BLaER1 (cell line): Measurements from ENCODE around the gene COL23A1.
"Not testable (repeated sequence)": the region's sequence is repeated elsewhere in the genome, so short reads cannot be mapped to it uniquely, and the experiment has no call there.

Experiments used
- H3K27ac ChIP-seq: shearing (Covaris generic); formaldehyde crosslinking; 2 replicates; pipeline ENCODE4 v1.8.1; 2022
- H3K27me3 ChIP-seq: shearing (Covaris generic); formaldehyde crosslinking; 2 replicates; pipeline ENCODE4 v1.8.1; 2022
- H3K36me3 ChIP-seq: shearing (Covaris generic); formaldehyde crosslinking; 2 replicates; pipeline ENCODE4 v1.8.1; 2022
- H3K4me1 ChIP-seq: shearing (Covaris generic); formaldehyde crosslinking; 2 replicates; pipeline ENCODE4 v1.8.1; 2022
- H3K4me2 ChIP-seq: shearing (Covaris generic); formaldehyde crosslinking; 2 replicates; pipeline ENCODE4 v1.8.1; 2022
- H3K4me3 ChIP-seq: shearing (Covaris generic); formaldehyde crosslinking; 2 replicates; pipeline ENCODE4 v1.8.1; 2022
- H3K9ac ChIP-seq: shearing (Covaris generic); formaldehyde crosslinking; 2 replicates; pipeline ENCODE4 v1.8.1; 2022
- H3K9me3 ChIP-seq: shearing (Covaris generic); formaldehyde crosslinking; 2 replicates; pipeline ENCODE4 v1.8.1; 2022
- H4K20me1 ChIP-seq: shearing (Covaris generic); formaldehyde crosslinking; 2 replicates; pipeline ENCODE4 v1.8.1; 2022
- Cebpa-rat ChIP-seq: shearing (Covaris generic); IDR thresholded peaks from 2 replicates; pipeline ENCODE4 v1.8.1; 2022

The COL23A1 gene

GRCh38 chr5:178241688-178242231 lies 348.4 kb downstream of the COL23A1 start:
- H3K27ac ChIP-seq, result peak overlapping the region; percentile 81
- H3K27me3 ChIP-seq, result no peaks in the 10 kb centered on the region
- H4K20me1 ChIP-seq, result no peaks in the 10 kb centered on the region
- H3K4me1 ChIP-seq, result peaks cover 77% of the 10 kb centered on the region
- TF ChIP-seq Cebpa-rat, result no peak
- peak overlapping the region; percentile 68 for H3K9ac ChIP-seq
- no peaks in the 10 kb centered on the region for H3K36me3 ChIP-seq
- H3K4me2 ChIP-seq, result peak overlapping the region; percentile 95
- no peaks in the 10 kb centered on the region for H3K9me3 ChIP-seq
- H3K4me3 ChIP-seq, result peak overlapping the region; percentile 50

DNA sequence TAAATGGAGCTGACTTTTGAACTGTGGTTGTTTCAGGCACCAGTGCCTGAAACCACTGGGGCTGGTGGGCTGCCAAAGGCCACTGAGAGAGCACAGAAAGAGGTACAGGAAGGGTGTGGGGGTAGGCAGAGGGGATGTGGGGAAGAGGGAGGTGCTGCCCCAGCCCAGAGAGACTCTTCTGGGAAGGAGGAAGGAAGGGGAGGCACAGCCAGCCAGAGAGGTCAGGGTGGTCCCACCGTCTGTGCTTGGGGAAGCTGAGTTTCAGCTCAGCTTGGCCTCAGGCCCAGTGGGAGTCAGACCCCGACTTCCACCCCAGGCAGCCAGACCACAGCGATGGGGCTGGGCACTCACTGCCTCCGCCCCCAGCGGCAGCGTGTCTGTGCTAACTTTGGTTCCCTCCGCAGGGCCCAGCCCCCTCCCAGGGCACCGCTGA lies 348.9 kb downstream of the COL23A1 start:
- H3K27ac ChIP-seq, result peak overlapping the region; percentile 81
- H4K20me1 ChIP-seq, result no peaks in the 10 kb centered on the region
- no peaks in the 10 kb centered on the region for H3K36me3 ChIP-seq
- peak overlapping the region; percentile 95 for H3K4me2 ChIP-seq
- peak overlapping the region; percentile 50 for H3K4me3 ChIP-seq
- peaks cover 77% of the 10 kb centered on the region for H3K4me1 ChIP-seq
- TF ChIP-seq Cebpa-rat, result no peak
- peak overlapping the region; percentile 68 for H3K9ac ChIP-seq
- H3K27me3 ChIP-seq, result no peaks in the 10 kb centered on the region
- no peaks in the 10 kb centered on the region for H3K9me3 ChIP-seq

DNA sequence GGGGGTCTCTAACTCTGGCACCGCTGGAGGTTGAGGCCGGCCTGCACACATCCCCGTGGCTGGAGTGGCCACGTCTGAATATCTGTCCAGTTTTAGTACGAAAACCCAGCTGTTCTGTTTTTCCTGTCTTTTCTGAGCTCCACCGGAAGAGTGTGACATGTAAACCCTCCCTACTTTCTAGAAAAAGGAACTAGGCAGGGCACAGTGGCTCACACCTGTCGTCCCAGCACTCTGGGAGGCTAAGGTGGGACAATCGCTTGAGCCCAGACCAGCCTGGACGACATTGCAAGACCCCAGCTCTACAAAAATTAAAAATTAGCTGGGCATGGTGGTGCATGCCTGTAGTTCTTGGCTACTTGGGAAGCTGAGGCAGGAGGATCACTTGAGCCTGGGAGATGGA lies 349.4 kb downstream of the COL23A1 start:
- peaks cover 78% of the 10 kb centered on the region for H3K4me1 ChIP-seq

GRCh38 chr5:178240341-178240741 lies 349.9 kb downstream of the COL23A1 start:
- peak overlapping the region; percentile 95 for H3K4me2 ChIP-seq
- H3K4me3 ChIP-seq, result peak overlapping the region; percentile 50
- H3K9me3 ChIP-seq, result no peaks in the 10 kb centered on the region
- peak overlapping the region; percentile 68 for H3K9ac ChIP-seq
- H4K20me1 ChIP-seq, result no peaks in the 10 kb centered on the region
- H3K27me3 ChIP-seq, result no peaks in the 10 kb centered on the region
- H3K27ac ChIP-seq, result peak overlapping the region; percentile 81
- H3K36me3 ChIP-seq, result no peaks in the 10 kb centered on the region
- TF ChIP-seq Cebpa-rat, result no peak
- peaks cover 80% of the 10 kb centered on the region for H3K4me1 ChIP-seq

More for the DNA sequence above, 349.4 kb downstream of the COL23A1 start:
- peak overlapping the region; percentile 81 for H3K27ac ChIP-seq
- H3K9me3 ChIP-seq, result no peaks in the 10 kb centered on the region
- H4K20me1 ChIP-seq, result no peaks in the 10 kb centered on the region
- TF ChIP-seq Cebpa-rat, result no peak
- peak overlapping the region; percentile 68 for H3K9ac ChIP-seq
- H3K4me3 ChIP-seq, result peak overlapping the region; percentile 50
- no peaks in the 10 kb centered on the region for H3K36me3 ChIP-seq
- H3K27me3 ChIP-seq, result no peaks in the 10 kb centered on the region
- H3K4me2 ChIP-seq, result peak overlapping the region; percentile 95

GRCh38 chr5:178239626-178240301 lies 350.4 kb downstream of the COL23A1 start:
- H3K36me3 ChIP-seq, H4K20me1 ChIP-seq, H3K9me3 ChIP-seq, H3K27me3 ChIP-seq: not testable (repeated sequence)
- Histone ChIP-seq H3K4me1 (peaks cover 86% of the 10 kb centered on the region), H3K4me2 (peak overlapping the region; percentile 95), H3K27ac (peak overlapping the region; percentile 81), H3K9ac (peak overlapping the region; percentile 68), H3K4me3 (peak overlapping the region; percentile 50)

DNA sequence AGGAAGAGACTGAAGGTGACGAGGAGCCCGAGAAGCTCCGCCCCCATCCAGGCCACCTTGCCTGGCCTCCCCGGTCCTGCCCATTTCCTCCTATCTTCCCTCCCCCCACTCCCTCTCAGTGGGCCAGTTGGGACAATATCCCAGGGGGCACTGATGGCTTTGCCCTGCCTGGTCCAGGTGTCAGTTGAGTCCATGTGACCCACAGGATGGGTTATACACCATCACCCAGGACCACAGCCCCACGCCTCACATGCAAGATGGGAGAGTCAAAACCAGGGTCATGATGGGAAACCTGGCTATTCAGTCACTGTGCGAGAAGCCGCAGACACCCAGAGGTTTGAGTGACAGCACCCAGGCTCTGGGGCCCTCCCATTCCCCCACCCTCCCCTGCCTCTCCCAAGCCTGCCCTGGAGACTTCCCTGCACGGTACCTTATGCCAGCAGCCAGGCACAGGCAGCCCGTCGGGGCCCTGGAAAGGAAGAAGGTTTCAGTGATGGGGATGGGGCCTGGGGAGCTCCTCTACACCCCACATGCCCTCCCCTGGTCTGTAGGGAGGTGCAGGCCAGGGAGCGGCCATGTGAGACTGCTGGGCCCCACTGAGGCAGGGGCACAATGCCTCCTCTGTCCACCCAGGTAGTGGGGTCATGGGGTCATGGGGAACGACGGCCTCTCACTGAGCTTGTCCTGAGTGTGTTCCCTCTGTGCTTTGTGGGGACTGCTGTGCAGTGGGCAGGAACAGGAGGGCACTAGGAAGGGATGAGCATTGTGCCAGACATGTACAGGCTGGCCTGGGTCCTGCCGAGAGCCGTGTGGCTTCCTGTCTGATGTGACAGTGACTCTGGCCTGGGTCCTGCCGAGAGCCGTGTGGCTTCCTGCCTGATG lies 351.2 kb downstream of the COL23A1 start:
- H3K9me3 ChIP-seq, result no peaks in the 10 kb centered on the region
- H3K4me3 ChIP-seq, result peak overlapping the region; percentile 39
- H4K20me1 ChIP-seq, result no peaks in the 10 kb centered on the region
- H3K27ac ChIP-seq, result peak overlapping the region; percentile 77
- H3K27me3 ChIP-seq, result no peaks in the 10 kb centered on the region
- H3K9ac ChIP-seq, result peak overlapping the region; percentile 50
- TF ChIP-seq Cebpa-rat, result no peak
- peaks cover 94% of the 10 kb centered on the region for H3K4me1 ChIP-seq
- H3K36me3 ChIP-seq, result no peaks in the 10 kb centered on the region
- peak overlapping the region; percentile 95 for H3K4me2 ChIP-seq

GRCh38 chr5:178238313-178238635 lies 351.9 kb downstream of the COL23A1 start:
- peak overlapping the region; percentile 50 for H3K9ac ChIP-seq
- H3K4me1 ChIP-seq, result peaks cover 91% of the 10 kb centered on the region
- no peak for TF ChIP-seq Cebpa-rat
- H3K9me3 ChIP-seq, result no peaks in the 10 kb centered on the region
- H4K20me1 ChIP-seq, result no peaks in the 10 kb centered on the region
- peak overlapping the region; percentile 39 for H3K4me3 ChIP-seq
- H3K27ac ChIP-seq, result peak overlapping the region; percentile 77
- peak overlapping the region; percentile 95 for H3K4me2 ChIP-seq
- H3K36me3 ChIP-seq, result no peaks in the 10 kb centered on the region
- H3K27me3 ChIP-seq, result no peaks in the 10 kb centered on the region

DNA sequence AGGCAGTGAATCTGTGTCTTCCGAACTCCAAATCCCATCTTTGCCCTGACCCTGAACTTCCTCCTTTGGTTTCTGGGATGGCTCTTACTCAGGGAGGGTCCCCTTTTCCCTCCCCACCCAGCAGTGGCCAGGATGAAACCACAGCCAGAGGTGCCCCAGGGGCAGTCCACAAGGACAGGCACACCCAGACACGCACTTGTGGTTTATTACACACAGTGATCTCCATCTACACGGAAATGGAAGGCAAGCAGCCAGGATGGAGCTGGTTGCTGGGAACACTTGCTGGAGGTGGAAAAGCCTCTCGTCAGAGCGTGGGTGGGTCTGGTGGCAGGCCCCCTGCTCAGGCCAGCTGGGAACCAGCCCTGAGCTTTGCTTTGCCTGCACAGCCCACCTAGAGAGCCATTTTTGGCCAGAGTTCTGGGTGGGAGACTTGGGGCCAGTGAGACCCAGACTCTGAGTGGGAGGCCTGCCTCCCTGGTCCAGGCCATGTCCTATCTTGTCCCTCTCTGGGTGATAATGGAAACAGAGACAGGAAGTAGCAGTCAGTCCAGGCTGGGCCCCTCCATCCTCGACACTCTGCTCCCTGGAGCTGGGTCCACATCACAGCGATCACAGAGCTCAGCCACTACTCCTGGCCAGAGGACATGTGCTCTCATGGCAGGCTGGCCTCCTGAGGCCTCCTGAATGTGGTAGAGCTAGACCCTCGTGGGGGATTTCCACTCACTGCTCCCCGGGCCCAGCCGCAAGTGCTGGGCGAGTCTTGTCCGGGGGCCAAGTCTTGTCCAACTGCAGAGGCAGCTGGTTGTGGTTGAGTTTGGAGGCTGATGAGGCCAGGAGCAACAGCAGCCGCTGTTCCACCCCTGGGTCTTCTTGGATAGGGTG lies 352.5 kb downstream of the COL23A1 start:
- Histone ChIP-seq H3K27me3 (no peaks in the 10 kb centered on the region), H4K20me1 (no peaks in the 10 kb centered on the region), H3K27ac (peak overlapping the region; percentile 77), H3K4me3 (peak overlapping the region; percentile 39; the same call in 1 of the 2 replicates), H3K4me2 (peak overlapping the region; percentile 95), H3K9ac (peak overlapping the region; percentile 50), H3K4me1 (peaks cover 92% of the 10 kb centered on the region), H3K9me3 (no peaks in the 10 kb centered on the region), H3K36me3 (no peaks in the 10 kb centered on the region)
- no peak for TF ChIP-seq Cebpa-rat

DNA sequence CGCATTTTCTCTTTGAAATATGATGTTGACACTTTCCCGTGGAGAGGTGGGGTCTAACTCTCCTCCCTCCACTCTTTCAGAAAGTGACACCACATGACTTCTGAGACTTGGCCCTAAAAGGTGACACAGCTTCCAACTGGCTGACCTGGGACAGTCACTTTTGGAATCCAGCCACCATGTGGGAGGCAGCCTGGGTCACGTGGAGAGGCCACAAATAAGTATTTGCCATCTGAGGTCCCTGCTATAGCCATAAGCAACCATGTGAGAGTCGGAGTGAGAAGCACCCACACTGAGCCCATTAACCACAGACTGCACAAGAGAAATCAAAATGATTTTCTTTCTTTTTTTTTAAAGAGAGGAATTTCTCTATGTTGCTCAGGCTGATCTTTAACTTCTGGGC lies 353.5 kb downstream of the COL23A1 start:
- H3K9ac ChIP-seq, result no peak overlapping the region
- TF ChIP-seq Cebpa-rat, result no peak
- peak overlapping the region; percentile 95 for H3K4me2 ChIP-seq

More for the DNA sequence above, 353.5 kb downstream of the COL23A1 start:
- Histone ChIP-seq H3K27me3 (no peaks in the 10 kb centered on the region), H3K4me3 (no peak overlapping the region), H3K4me1 (peaks cover 85% of the 10 kb centered on the region), H4K20me1 (peaks cover 5% of the 10 kb centered on the region), H3K9me3 (no peaks in the 10 kb centered on the region), H3K36me3 (no peaks in the 10 kb centered on the region), H3K27ac (no peak overlapping the region)
